GM12873 (cell line): ENCODE results near the gene CDH11.

Experiments used
- CTCF ChIP-seq: IDR thresholded peaks from 2 replicates; pipeline ENCODE4 v1.5.1; 2012; ENCODE audit warnings: low read depth, mild to moderate bottlenecking, moderate library complexity, low read length, control low read depth; ENCODE audit not compliant: insufficient read depth; ENCODE audit errors: missing control alignments

The CDH11 gene

GRCh38 chr16:65044026-65044425 is 77.8 kb downstream of the CDH11 start:
- TF ChIP-seq CTCF: no peak

GRCh38 chr16:65042438-65043365 is 79.2 kb downstream of the CDH11 start:
- no peak for TF ChIP-seq CTCF

- no peak for TF ChIP-seq CTCF
These were observed 80.2 kb downstream of the CDH11 start for GRCh38 chr16:65041667-65042066.

- TF ChIP-seq CTCF: no peak
These were observed 83.8 kb downstream of the CDH11 start for GRCh38 chr16:65038100-65038499.

- TF ChIP-seq CTCF: no peak
These were observed 84.3 kb downstream of the CDH11 start for GRCh38 chr16:65037556-65037955.

GRCh38 chr16:65034915-65035314 is 86.9 kb downstream of the CDH11 start:
- TF ChIP-seq CTCF: no peak

- TF ChIP-seq CTCF: no peak
These were observed 89.5 kb downstream of the CDH11 start for GRCh38 chr16:65032387-65032786.
